Measurements from ENCODE around the gene PODXL.

DNA sequence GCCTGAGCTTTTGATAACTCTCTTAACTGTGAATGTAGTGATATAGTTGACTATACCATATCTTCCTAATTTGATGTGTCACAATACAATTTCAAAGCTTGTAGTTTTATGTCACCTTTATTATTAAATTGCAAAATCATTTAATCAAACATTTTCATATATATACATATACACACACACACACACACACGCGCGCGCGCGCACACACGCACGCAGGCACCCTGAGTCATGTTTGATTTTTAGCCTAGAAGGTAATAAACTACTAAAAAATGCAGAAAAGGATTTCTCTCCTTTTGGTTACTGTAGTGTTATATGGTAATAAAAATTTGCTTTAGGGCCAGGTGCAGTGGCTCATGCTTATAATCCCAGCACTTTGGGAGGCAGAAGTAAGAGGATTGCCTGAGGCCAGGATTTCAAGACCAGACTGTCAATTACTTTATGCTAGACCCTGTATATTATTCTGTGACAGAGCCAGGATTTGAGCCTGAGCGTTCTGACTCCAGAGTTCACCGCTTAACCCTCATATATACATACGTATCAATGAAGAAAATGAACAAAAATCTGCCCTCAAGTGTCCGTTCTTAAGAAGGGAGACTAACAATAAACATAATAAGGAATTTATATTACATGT is 89.6 kb downstream of the PODXL start:
- TF ChIP-seq POLR2AphosphoS5 (IDR thresholded peaks at IDR 0.05; ENCODE audit: insufficient read depth, low read depth, low read length) (no peak), POLR2A (IDR thresholded peaks at IDR 0.05; ENCODE audit: low read depth, low read length) (no peak), MYC (IDR thresholded peaks at IDR 0.05; ENCODE audit: low read depth, low read length) (no peak), EZH2 (IDR thresholded peaks at IDR 0.05; ENCODE audit: borderline replicate concordance, low read depth, low read length, severe bottlenecking) (no peak), FOS (IDR thresholded peaks at IDR 0.05; ENCODE audit: borderline replicate concordance, insufficient read depth, low read length) (no peak)
- TF ChIP-seq, protein P1, sequence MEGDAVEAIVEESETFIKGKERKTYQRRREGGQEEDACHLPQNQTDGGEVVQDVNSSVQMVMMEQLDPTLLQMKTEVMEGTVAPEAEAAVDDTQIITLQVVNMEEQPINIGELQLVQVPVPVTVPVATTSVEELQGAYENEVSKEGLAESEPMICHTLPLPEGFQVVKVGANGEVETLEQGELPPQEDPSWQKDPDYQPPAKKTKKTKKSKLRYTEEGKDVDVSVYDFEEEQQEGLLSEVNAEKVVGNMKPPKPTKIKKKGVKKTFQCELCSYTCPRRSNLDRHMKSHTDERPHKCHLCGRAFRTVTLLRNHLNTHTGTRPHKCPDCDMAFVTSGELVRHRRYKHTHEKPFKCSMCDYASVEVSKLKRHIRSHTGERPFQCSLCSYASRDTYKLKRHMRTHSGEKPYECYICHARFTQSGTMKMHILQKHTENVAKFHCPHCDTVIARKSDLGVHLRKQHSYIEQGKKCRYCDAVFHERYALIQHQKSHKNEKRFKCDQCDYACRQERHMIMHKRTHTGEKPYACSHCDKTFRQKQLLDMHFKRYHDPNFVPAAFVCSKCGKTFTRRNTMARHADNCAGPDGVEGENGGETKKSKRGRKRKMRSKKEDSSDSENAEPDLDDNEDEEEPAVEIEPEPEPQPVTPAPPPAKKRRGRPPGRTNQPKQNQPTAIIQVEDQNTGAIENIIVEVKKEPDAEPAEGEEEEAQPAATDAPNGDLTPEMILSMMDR (IDR thresholded peaks at IDR 0.05; ENCODE audit: extremely low read depth in 1 of 2, insufficient read depth in 1 of 2, low read depth in 1 of 2, low read length in 2 of 2), result no peak
- TF ChIP-seq, protein P2, sequence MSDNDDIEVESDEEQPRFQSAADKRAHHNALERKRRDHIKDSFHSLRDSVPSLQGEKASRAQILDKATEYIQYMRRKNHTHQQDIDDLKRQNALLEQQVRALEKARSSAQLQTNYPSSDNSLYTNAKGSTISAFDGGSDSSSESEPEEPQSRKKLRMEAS (IDR thresholded peaks at IDR 0.05; ENCODE audit: insufficient read depth, insufficient read length), result no peak

All from endothelial cell of umbilical vein (primary cell).